Suprapubic skin (tissue), 4 donors: ENCODE results near the gene SVIL.

Experiments
- CTCF ChIP-seq, 2 donors: fragments of 200-600 bp in 1 of 2; fragments of 450-650 bp in 1 of 2; sonication (generic) in 1 of 2; IDR thresholded peaks; one replicate each; pipeline ENCODE4 v1.5.1; 2016 to 2019; ENCODE audit warnings: antibody characterized with exemption in 2 of 2, mild to moderate bottlenecking in 1 of 2, moderate library complexity in 1 of 2
- POLR2A ChIP-seq, 2 donors: fragments of 450-650 bp; IDR thresholded peaks; one replicate each; pipeline ENCODE4 v1.6.1; 2017; ENCODE audit warnings: antibody characterized with exemption in 2 of 2, mild to moderate bottlenecking in 2 of 2, moderate library complexity in 2 of 2
- POLR2AphosphoS5 ChIP-seq, 3 donors: sonication (generic); formaldehyde crosslinking; IDR thresholded peaks; one replicate each; pipeline ENCODE4 v1.6.1; 2017; ENCODE audit warnings: antibody characterized with exemption in 3 of 3

- TF ChIP-seq POLR2AphosphoS5 (IDR thresholded peaks at IDR 0.05) (no peak), CTCF (IDR thresholded peaks at IDR 0.05) (no peak), POLR2A (IDR thresholded peaks at IDR 0.05) (no peak)
Measured at GRCh38 chr10:29414501-29414900, 220.3 kb downstream of the SVIL start.
